HS-27A (cell line): ENCODE measurements around the gene KCNN2.
"Not testable (repeated sequence)": the region's sequence is repeated elsewhere in the genome, so short reads cannot be mapped to it uniquely, and the experiment has no call there.

Experiments used
- DNase-seq: peaks from one replicate; pipeline ENCODE4 v3.0.0-alpha.2; 2012; ENCODE audit warnings: low read depth, missing footprints

Gene KCNN2

DNA sequence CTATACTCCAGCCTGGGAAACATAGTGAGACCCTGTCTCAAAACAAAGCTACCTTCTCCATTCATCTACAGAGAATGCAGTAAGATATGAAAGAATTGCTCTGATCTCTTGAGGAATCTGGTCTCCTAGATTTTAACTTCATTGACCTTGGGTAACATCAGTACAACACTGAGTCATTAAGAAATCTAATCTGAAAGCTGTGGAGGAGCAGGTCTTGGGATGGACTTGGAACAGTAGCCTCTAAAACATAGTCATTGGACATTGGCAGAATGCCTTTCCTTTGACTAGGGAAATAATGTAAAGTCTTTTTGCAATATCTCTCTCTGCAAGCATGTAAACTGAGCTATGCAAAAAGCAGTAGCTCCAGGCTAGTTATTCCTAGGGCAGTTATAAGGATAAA is 58.1 kb downstream of the KCNN2 start:
- no peak for DNase-seq

DNA sequence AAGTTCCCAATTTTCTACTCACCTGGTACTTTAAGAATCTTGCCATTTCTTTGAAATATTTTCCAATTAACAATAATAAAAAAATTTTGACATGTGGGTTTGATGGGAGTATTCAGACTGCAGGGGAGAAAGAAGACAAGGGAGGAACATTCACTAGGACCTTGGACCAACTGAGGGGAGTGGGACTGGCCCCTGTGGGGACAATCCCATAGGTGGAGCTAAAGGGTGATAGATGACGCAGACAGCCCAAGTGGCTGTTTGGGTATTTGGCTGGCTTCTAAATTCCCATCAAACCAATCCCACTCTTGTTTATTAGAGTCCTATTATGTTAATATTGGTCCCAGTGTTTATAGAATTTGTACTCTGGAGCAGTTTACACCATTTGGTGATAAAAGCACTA is 65.3 kb downstream of the KCNN2 start:
- DNase-seq: no peak

DNA sequence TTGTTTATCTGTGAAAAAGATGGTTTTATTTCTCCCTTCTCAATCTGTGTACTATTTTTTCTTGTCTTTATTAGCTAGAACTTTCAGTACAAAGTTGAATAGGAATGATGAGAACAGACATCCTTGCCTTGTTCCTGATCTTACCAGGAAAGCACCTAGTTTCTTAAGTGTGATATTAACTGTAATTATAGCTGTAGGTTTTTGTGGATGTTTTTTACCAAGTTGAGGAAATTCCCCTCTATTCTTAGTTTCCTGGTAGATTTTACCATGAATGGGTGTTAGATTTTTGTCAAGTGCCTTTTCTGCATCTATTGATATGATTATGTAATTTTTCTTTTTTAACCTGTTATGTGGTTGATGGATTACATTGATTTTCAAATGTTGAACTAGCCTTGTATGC is 68.7 kb downstream of the KCNN2 start:
- DNase-seq: no peak

DNA sequence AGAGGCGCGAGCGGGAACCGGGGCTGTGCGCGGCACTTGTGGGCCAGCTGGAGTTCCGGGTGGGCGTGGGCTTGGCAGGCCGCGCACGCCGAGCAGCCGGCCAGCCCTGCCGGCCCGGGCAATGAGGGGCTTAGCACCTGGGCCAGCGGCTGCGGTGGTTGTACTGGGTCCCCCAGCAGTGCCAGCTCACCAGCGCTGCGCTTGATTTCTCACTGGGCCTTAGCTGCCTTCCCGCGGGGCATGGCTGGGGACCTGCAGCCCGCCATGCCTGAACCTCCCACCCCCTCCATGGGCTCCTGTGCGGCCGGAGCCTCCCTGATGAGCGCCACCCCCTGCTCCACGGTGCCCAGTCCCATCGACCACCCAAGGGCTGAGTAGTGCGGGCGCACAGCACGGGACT is 70.8 kb downstream of the KCNN2 start:
- not testable (repeated sequence) for DNase-seq

DNA sequence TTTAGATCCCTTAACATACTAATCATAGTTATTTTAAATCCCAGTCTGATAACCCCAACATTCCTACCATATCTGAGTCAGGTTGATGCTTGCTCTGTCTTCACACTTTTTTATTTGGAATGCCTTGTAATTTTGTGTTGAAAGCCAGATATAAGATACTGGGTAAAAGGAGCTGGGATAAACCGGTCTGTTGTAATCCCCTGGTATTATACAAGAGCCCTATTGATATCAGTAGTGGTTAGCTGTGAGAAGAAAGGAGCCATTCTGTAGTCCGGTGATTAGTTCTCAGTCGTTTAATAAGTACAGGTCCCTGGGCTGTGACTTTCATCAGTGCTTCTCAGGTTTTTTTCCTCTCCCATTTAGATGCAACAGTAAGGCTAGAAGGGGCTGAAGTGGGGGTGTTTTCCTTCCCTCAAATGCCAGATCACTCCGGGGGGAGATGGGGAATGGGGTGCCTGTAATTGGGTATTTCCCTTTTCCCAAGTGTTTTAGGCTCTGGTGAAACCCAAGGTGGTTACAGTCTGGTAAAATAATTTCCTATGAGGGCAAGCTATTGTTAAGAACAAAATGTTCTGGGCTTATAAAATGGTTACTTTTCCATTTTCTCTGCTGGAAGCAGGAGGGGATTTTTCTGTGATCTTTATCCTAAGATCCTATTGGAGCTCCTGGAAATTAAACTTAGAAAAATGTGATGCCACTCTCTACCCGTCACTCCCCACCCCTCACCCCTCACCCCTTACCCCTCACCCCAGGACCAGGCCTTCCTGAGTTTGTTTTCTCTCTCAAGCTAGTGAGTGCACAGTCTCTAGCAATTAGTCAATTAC is 72.7 kb downstream of the KCNN2 start:
- no peak for DNase-seq

DNA sequence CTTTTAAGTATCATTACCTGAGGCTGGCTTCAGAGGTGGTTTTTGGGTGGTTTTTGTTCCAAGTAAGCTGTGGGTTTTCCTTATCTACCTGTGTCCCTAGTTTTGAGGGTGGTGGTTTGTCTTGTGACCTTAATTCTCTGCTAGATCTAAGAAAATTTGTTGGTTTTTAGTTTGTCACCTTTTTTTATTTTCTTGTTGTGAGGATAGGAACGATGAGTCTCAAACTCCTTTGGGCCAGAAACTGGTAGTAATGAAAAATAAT is 73.3 kb downstream of the KCNN2 start:
- DNase-seq: no peak

DNA sequence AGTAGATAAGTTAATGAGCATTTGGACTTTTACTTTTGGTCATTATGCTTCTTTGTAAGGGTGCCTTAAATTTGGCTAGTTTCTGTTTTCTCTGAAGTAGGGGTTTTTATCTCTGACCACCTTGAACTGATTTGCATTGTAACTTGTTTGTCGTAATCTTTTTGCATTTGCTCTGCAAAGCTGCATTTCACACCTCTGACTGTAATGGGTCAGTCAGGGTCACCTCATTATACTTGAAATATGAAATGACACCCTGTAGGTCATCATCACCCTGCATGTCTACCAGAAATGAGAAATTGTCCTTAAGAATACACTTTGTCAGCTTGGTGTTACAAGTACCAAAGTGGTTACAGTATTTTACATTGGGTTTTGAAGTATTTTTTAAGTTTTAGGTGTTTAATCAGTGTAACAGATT is 74.0 kb downstream of the KCNN2 start:
- no peak for DNase-seq

DNA sequence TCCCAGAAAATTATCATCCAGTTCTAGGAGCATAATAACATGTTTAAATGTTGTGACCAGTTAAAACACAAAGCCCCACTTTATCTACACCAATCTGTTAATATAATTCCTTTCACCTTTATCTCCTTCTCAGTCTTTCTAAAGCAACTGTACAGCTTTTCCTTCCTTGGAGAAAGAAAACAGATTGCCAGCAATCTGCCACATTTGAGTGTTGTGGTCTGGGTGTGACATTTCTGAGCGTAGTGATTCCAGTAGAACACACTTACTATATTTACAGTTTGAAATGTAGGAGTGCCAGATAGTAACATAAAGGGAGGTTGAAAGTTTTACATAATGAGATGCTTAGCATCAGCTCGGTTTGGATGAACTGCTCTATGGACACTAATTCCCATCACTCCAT is 76.1 kb downstream of the KCNN2 start:
- DNase-seq: no peak

DNA sequence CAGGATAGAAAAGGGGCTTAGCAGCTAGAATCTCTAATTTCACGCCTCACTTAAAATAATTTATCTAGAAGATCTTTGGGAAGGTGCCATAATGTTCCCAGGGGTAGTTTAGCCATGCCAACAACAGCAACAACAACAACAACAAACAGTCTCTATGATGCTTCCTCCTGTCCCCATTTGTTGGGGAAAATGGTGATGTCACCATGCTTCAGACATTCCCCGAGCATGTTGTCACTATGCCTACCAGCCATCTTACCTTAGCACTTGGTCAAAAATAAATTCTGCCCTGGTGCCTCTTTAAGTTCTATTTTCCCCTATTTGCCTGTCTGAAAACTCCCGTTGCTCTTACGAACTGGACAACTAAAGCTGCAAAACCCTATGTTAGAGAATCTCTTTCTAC is 76.6 kb downstream of the KCNN2 start:
- DNase-seq: no peak

DNA sequence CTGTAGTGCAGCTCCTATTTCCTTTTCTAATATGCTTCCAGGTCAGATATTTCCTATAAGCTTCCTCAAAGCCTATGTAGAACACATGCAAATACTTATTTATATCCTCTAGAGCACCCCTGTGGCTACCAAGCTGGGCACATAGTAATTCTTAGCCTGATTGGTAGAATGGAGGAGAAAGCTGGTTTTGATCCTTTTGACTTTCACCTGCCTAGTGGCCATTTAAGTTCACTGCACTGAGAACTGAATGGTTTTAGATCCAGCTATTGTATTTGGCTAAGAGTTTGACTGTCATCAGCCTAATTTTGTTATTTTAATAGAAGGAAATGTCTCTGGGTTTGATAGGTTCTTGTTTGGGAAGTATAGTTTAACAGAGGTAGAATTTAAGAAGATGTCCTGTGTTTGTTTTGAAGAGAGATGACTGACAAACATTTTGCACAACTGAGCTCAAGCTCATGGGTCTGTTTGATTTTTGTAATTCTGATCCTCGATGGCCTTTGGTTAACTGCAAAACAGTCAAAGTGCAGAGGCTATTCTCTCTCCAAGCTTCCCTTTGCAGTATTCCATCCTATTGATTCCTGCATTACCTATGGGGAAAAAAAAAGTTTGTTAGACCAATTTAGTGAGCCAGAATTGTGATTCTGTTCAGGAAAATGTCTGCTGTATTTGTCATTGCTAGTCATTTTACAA is 85.4 kb downstream of the KCNN2 start:
- no peak for DNase-seq

DNA sequence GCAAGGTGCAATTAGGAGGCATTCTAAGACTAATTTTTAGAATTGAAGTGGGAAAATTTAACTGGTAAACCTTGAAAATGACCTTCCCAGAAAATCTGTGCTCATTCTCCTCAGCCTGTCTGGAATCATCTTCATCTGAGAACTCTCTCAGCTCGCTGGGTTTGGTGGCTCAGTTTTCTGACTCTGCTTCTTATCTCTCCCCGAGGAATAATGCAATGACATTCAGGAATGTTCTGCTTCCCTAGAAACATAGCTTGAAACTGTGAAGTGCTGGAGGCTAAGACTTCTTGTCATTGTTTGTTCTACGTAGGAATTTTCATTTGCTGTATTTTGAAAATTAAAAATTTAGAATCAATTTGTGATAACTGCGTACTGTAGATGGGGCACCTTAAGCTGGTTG is 86.6 kb downstream of the KCNN2 start:
- no peak for DNase-seq

DNA sequence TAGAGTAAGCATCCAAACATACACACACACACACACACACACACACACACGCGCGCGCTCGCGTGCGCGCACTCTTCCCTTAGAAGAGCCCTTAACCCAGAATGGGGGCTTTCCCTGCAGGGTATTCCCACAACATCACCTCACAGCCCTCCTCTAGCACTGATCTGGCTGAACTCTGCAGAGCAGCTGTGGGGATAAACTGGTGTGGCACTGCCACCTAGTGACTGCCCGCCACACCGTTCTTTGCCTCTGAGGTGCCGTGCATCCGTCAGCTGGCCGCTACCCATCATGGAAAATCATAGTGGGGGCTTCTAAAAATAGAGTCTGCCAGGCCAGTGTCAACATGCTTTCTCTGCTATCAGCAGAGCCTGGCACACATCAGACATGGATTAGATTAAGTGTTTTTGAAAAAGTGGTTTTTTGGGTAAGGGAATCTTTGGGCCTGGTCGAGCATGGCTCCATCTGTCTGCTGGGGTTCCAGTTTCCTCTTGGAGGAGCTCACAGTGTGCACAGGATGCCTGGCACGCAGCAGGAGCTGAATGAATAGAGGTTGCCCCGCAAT is 88.1 kb downstream of the KCNN2 start:
- no peak for DNase-seq

DNA sequence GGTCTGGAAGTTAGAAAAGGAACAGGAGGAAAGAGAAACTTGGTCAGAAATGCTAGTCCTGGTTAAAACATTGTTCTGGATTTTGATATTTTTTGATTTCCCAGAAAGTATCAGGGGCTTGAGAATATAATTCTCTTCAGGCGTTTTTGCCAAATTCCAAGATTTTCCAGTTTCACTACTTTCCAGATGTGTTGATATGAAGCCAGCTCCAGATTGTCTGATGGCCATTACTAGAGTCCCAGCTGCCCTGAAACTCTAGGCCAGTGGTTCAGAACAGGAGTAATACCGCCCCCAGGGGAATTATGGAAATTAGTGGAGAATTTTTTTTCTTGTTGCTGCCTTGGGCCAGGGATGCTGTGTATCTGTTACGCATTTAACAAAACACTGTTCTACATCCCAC is 88.6 kb downstream of the KCNN2 start:
- DNase-seq: no peak

DNA sequence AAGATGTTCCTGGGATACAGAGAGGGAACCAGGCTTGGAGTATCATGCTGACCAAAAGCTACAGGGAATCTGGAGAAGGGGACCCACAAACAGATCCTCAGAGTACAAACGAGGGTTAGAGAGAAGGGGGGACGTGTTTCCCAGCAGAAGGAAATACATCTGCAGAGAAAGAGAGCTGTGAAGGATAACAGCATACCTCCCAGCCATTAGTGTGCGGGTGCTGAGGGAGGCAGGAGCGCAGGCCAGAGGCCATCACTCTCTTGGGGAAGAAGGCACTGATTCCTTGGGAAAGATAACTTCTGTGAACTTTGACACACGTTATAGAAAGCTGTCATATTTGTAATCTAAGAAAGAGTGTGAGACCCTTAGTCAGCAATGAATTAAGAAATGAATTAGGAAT is 96.9 kb downstream of the KCNN2 start:
- DNase-seq: no peak

DNA sequence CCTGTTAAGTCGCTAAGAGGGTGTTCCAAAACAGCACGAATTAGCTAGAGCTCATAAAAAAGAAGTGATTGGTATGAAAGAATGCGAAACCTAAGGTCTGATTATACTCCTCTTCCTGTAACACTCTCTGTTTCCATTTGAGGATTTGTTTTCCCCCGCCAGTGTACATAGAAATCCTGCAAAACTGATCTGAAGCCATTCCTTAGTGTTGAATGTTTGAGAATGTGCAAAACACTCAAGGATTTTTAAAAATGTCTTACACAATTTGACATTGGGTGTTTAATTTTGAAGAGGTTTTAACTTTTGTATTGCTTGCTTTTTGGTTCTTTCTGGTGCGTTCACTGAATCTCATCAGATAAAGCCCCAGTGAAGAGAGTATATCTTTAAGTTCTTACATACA is 105.3 kb downstream of the KCNN2 start:
- DNase-seq: no peak

DNA sequence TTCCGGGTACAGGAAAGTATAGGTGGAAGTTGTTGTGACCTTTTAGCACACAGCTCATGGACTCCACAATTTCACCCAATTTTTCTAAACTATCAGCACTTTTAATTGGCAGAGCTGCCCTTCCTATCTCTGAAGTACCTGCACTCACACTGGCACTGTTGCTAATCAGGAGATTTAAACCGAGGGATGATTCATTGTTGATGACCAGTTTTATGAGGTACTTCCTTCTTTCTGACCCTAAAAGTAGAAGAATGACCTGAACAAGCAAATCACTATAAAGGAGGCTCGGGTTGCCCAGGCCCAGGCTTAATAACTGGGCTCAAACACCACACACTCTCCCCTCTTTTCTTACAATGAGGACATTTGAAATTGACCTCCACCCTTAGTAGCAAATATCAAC is 105.9 kb downstream of the KCNN2 start:
- DNase-seq: no peak

DNA sequence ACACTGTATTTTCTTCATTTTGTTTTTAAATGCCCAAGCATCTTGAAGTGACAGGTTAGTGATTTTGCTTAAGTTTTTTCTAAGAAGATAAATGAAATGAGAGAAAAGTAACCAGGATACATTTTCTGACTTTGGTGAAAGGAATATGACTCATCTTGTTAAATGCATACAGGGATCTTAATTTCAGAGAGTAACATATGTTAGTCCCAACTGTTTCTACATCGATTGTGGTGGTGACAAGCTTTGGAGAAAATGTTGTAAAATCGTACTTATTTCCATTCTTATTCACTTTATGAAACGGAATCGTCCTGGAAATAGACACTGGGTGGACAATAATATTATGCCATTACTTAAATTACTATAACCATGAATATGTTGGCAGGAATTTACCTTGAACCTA is 107.5 kb downstream of the KCNN2 start:
- DNase-seq: no peak

DNA sequence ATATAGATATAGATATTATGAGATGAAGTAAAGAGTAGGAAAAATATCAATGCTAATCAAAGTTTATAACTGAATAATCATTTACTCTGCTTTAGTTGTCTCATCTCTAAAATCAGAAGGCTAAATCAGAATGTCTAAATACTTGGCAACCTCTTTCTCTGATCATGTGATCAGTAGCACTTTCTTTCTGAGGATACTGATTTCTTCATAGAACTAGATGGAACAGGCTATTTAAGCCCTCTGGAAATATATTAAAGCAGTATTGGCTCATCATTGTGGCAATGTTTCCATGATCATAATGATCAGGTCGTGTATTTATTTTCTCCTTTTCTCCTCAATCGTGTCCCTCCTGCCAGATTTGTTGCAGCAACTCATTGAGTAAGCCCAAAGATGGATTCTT is 109.7 kb downstream of the KCNN2 start:
- DNase-seq: no peak

DNA sequence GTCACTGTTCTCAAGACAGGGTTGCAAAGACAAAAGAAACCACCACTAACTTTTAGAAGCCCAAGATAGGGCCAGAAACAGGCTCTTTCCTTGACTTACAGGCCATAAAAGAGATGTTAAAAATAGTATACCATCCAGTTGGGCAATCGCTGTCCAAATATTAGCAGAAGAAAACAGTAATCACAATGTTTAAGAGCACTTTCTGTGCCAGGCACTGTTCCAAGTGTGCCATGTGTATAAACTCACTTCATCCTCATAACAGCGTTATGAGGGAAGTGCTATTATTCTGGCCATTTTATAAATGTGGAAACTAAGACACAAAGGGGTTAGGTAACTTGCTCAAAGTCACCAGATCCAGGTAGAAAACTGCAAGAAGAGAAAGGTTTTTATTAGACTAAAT is 111.7 kb downstream of the KCNN2 start:
- no peak for DNase-seq

DNA sequence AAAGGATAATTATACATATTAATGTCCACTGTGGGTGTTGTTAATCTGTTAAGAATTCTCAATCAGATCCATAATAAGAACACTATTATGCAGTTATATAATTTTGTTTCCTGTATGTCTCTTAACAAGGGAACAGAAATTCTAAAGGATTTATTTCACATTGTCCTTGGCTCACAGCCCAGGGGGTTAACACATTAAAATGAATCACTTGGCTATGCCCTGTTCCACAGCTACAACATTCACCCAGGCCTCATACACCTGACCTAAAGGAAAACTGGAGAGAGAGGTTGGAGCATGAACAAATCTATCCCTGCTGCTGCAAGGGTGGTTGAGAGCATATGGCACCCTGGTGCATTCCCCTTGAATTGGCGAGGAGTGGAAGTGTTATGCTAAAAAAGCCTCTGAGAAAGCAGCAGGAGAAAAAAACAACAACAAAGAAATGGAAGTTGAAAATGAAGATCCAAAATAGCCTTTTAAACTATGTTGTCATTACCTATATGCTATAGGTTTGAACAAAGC is 116.0 kb downstream of the KCNN2 start:
- no peak for DNase-seq

DNA sequence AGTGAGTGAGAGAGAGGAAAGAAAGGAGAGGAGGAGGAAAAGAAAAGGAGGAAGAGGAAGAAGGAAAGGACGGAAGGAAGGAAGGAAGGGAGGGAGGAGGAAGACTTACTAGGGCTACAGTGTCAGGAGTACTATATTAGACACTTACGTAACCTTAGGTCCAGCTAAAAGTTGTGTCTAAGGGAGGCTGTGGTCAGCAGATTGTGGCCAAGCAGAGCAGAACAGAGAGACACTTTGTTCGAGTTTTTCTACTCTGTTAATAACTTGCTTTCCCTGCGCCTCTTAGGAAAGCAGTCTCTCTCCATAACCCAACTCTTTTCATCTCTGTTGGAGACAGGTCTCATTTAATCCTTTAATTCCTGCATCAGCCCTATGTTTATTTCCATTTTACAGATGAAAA is 138.9 kb downstream of the KCNN2 start:
- no peak for DNase-seq

DNA sequence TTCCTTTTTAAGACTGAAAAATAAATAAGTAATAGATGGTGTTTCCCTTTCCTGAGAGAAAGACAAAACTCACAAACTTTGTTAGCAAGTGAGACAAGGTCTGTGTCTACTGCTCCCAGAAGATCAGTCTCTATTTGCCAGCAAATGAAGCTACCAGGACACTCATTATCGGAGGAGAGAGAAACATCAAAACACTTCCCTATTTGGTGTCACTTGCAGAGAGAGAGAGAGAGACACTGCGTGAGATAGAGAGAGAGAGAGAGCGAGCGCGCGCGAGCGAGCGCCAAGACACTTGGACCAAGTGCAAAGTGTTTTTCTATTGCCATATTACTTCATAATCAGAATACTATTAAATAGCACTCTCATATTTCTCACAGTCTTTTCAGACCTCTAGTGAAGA is 142.7 kb downstream of the KCNN2 start:
- no peak for DNase-seq

DNA sequence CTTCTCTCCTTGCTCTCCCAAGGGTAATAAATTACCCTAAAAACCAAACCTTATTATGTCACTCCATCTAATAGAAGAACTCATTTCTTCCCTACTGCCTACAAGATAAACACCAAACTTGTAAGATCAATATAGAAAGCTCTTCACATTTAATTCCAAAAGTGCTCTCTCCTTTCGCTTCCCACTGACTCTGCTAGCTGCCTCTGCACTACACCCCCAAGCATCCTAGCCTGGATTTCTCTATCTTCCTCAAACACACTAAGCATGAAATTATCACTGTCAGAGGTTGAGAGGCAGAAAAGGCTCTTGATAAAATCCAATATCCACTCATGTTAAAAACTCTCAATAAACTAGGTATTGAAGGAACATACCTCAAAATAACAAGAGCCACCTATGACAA is 162.4 kb downstream of the KCNN2 start:
- DNase-seq: no peak

DNA sequence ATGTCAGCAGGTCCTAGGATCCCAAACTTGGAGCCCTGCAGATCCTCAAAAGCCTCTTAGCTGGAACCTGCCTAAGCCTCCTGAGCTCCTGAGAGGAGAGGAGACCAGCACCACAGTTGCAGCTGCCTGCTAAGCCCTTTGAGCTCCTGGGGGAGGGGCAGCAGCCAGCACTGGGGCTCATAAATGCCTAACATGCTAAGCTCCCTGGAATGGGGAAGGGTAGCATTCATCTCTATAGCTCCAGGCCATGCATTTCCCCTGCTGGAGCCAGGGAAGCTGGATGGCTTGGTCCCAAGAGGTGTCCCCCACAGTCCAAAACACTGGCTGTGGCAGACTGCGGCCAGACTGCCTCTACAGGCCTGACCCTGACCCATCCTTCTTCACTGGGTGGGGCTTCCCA is 182.7 kb downstream of the KCNN2 start:
- no peak for DNase-seq
